Keratinocyte (primary cell): ENCODE data around the gene COASY.

ENCODE experiments used
- CTCF ChIP-seq, 3 experiments: IDR thresholded peaks in 1 of 3; conservative IDR thresholded peaks in 1 of 3; optimal IDR thresholded peaks in 1 of 3; 2 replicates in 2 of 3; 3 replicates in 1 of 3; pipeline versions ENCODE3 to v1.5.1; 2011; ENCODE audit warnings: low read length in 3 of 3, mild to moderate bottlenecking in 3 of 3, moderate library complexity in 2 of 3, control low read depth in 1 of 3, inconsistent platforms in 1 of 3; ENCODE audit not compliant: insufficient read depth in 2 of 3; ENCODE audit errors: extremely low read depth in 1 of 3
- EZH2 ChIP-seq: IDR thresholded peaks from one replicate; pipeline ENCODE4 v1.6.1; 2012; ENCODE audit warnings: inconsistent platforms, mild to moderate bottlenecking, low read length, moderate library complexity

GRCh38 chr17:42584880-42585279, 22.9 kb downstream of the COASY start:
- TF ChIP-seq CTCF (optimal IDR thresholded peaks at IDR 0.05 in 1 of 3, IDR thresholded peaks at IDR 0.05 in 1 of 3, conservative IDR thresholded peaks at IDR 0.05 in 1 of 3; ENCODE audit: extremely low read depth in 1 of 3, insufficient read depth in 2 of 3, low read length in 3 of 3) (no peak), EZH2 (no peak)
